ENCODE measurements around the gene TUB. TPM values are rescaled to one million over a fixed set of nuclear protein-coding genes. Genes with fewer than 3 reads are reported as not detected.

TUB gene
- total RNA-seq, 1 donor, result 19.2 TPM

DNA sequence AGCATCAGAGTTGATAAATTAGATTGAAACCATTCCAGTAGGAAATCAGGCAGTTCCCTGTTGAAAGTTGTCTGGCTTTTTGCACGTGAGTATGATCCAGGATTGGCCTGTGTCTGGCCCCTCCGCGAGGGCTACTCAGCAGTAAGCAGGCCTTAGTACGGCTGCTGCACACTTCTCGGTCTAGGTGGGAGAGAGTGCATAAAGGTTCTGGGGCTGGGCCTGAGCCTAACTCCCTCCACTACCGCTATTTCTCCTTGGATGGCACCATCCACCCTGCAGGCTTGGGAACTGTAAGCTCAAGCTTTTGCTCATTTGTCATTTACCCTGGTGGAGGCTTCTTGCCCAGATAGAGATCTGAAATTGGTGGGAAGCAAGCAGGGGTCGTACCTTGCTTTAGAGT lies 22.0 kb downstream of the TUB start:
- H3K4me3 ChIP-seq (ENCODE audit: low read depth, low read length), result no peak overlapping the region
- TF ChIP-seq, protein P1, sequence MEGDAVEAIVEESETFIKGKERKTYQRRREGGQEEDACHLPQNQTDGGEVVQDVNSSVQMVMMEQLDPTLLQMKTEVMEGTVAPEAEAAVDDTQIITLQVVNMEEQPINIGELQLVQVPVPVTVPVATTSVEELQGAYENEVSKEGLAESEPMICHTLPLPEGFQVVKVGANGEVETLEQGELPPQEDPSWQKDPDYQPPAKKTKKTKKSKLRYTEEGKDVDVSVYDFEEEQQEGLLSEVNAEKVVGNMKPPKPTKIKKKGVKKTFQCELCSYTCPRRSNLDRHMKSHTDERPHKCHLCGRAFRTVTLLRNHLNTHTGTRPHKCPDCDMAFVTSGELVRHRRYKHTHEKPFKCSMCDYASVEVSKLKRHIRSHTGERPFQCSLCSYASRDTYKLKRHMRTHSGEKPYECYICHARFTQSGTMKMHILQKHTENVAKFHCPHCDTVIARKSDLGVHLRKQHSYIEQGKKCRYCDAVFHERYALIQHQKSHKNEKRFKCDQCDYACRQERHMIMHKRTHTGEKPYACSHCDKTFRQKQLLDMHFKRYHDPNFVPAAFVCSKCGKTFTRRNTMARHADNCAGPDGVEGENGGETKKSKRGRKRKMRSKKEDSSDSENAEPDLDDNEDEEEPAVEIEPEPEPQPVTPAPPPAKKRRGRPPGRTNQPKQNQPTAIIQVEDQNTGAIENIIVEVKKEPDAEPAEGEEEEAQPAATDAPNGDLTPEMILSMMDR (IDR thresholded peaks at IDR 0.05; ENCODE audit: insufficient read depth, low read length), result no peak
- no peak for DNase-seq (ENCODE audit: low read depth)

DNA sequence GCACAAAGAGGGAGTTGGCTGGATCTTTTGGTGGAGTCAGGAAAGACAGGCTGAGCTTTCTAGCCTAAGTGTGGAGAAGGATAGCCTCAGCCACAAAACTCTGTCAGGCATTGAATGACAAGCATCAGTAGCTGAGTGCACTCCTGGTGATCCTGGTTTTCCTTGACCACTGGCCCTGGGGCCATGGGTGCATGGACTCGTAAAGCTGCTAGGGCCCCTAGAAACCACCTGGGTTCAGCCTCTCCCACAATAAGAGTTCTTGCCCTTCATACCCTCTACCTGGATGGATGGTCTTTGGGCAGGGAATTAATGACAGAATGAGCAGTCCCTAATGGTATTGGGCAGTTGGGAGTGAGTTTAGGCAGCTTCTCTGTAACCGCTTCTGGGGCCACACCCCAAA lies 22.9 kb downstream of the TUB start:
- TF ChIP-seq, protein P1 (IDR thresholded peaks at IDR 0.05; ENCODE audit: insufficient read depth, low read length), result no peak
- DNase-seq (ENCODE audit: low read depth), result no peak
- H3K4me3 ChIP-seq (ENCODE audit: low read depth, low read length), result no peak overlapping the region

DNA sequence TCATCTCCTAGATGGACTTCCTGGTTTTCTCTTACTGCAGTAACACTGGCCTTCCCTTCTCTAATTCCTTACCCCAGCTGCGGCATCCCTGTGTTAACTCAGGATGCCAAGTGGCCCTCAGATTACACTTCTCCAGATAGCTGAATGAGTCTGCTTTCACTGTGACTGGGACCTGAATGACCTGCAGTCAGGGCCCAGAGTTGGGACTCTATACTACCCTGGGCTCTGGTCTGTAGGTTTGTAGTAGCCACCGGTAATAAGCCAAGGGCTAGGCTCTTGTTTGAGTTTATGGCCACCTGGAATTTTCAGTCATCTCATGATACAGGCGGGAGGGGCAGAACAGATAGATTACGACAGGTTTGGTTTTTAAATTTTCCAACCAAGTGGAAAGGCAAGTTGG lies 24.1 kb downstream of the TUB start:
- TF ChIP-seq, protein P1 (IDR thresholded peaks at IDR 0.05; ENCODE audit: insufficient read depth, low read length), result no peak
- H3K4me3 ChIP-seq (ENCODE audit: low read depth, low read length), result no peak overlapping the region
- no peak for DNase-seq (ENCODE audit: low read depth)

DNA sequence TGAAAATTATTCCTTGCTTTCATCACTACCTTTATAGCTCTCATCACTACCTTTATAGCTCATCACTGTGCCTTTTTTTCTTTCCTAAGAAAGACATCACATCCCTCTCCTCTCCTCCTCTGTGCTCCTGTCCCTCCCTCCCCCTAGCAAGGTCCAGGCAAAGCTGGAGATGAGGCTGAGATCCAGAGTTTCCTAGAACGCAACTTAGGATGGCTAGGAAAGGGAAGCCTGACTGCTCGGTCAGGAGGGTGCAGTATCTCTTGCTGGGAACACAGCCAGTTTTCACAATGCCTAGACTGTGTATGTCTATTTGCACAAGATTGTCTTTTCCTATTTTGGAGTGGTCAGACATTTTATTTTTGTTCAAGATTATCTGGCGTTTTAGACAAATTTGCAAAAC lies 24.7 kb downstream of the TUB start:
- DNase-seq (ENCODE audit: low read depth), result no peak
- no peak overlapping the region for H3K4me3 ChIP-seq (ENCODE audit: low read depth, low read length)
- TF ChIP-seq, protein P1 (IDR thresholded peaks at IDR 0.05; ENCODE audit: insufficient read depth, low read length), result no peak

DNA sequence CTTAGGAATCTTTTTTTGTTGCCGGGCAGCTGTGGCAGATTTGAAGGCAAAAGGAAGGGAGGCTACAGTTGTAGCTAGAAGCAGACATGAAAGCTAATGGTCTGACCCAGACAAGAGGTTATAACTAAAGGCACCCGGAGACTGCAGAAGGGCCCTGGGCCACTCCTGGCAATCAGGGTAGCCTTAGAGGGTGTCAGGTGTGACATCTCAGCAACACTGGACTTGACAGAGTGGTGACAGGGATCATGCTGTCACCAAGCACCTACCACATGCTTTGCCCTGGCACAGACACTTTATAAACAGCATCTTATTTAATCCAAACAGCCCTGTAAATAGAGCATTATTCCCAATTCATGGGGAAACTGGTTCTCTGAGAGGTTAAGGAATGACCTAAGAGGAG lies 25.7 kb downstream of the TUB start:
- TF ChIP-seq, protein P1 (IDR thresholded peaks at IDR 0.05; ENCODE audit: insufficient read depth, low read length), result no peak

DNA sequence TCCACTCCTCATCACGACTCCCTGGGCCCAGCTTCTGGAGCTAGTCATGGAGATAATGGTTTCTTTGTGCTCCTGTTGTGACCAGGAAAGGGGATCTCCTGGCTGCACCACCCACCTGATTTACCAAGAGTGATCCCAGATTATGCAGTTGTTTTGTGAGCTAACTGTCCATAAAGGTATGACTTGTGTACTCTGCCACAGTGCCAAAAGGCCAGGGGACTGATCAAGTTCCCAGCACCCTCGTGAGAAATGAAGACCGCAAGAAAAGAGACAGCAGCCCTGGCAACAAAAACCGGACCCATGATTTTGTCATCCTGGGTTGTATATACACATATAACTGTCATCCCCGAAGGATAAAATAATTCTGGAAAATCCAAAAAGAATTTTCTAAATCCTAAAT lies 26.6 kb downstream of the TUB start:
- no peak for DNase-seq (ENCODE audit: low read depth)
- TF ChIP-seq, protein P1 (IDR thresholded peaks at IDR 0.05; ENCODE audit: insufficient read depth, low read length), result no peak
- H3K4me3 ChIP-seq (ENCODE audit: low read depth, low read length), result no peak overlapping the region

More for the DNA sequence above, 25.7 kb downstream of the TUB start:
- no peak for DNase-seq (ENCODE audit: low read depth)
- H3K4me3 ChIP-seq (ENCODE audit: low read depth, low read length), result no peak overlapping the region

DNA sequence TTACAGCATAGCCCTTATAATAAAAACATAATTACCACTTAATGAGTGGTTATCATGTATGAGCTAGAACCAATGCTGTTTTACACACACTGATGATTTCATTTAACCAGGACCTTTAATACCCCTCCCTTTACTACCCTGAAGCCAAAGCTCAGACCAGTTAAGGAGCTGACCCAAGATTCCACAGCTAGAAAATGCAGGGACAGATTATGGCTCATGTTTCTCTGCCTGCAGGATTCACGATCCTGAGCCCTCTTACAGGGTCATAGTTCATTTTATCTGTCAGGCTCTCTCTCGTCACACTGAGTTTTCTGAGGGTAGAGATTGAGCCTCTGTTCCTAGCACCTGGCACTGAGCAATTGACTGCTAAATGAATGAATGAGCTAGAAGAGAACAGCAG lies 27.4 kb downstream of the TUB start:
- H3K4me3 ChIP-seq (ENCODE audit: low read depth, low read length), result no peak overlapping the region
- TF ChIP-seq, protein P1 (IDR thresholded peaks at IDR 0.05; ENCODE audit: insufficient read depth, low read length), result no peak
- DNase-seq (ENCODE audit: low read depth), result no peak

Data from fibroblast of the aortic adventitia (primary cell).